Measurements from ENCODE around the gene SLC36A1. TPM values are rescaled to one million over a fixed set of nuclear protein-coding genes. Genes with fewer than 3 reads are reported as not detected.
A peak's percentile ranks its signal among the peaks of the same experiment; 100 is the strongest.
"Not testable (repeated sequence)": the region's sequence is repeated elsewhere in the genome, so short reads cannot be mapped to it uniquely, and the experiment has no call there.

Gene SLC36A1
- total RNA-seq, 1 donor from 2014 or later = 5.2 TPM

DNA sequence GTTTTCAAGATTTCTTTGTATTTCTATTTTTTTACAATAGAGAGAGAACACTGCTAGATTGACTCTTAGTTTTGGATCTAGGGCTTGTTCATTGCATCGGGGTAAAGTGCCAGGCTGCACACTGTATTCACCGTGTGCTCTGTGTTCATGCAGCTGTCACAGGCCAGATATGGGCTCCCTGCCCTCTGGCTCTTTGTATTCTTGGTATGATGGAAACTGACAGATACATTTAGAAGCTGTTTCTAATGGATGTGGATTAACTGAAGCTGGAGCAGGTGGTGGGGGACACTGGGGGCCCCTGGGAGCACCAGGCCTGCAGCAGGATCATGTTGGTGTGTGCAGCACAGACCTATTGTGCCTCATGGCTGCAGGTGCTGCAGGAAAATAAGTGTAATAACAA lies 28.0 kb downstream of the SLC36A1 start:
- intact Hi-C loops (cut with DNase I) = no loop called here
- ATAC-seq (no peak), DNase-seq (ENCODE audit: missing footprints) (no peak)

DNA sequence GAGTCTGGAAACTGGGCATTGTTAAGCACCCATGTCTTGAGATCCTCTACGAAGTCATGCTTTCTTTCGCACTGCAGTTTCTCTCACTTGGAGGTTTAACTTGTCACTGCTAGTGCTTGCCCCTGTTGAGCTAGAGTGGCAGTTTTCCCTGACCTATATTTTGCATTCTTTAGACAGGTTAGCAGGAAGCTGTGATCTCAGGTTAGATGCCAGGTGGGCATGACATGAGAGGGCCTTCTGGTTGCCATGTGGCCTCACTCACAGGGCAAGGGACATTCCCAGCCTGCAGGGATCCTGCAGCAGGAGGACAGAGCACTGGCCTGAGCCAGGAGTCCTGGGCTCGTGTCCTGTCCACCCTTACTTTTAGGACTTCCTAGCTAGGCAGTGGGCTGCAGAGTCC lies 28.6 kb downstream of the SLC36A1 start:
- intact Hi-C loops (cut with DNase I) = no loop called here
- DNase-seq (ENCODE audit: missing footprints) (no peak), ATAC-seq (no peak)

DNA sequence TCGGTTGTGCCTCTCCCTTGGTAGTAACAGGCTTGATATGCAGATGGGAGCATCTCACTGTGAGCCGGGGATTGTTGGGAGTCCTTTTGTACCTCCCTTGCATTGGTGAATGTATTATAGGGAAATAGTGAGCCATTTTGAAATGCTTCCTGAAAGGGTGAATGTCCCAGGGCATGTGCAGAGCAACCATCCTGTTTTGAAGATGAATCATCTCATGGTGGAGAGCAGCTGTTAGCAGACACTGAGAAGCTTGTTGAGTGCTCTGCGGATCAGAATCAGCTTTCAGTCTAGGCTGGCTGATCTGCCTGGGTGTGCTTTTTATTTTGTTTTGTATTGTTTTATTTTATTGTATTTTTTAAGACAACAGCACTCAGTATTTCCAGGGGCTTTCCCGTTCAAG lies 29.7 kb downstream of the SLC36A1 start:
- intact Hi-C loops (cut with DNase I) = no loop called here
- DNase-seq (ENCODE audit: missing footprints) (no peak), ATAC-seq (no peak)

DNA sequence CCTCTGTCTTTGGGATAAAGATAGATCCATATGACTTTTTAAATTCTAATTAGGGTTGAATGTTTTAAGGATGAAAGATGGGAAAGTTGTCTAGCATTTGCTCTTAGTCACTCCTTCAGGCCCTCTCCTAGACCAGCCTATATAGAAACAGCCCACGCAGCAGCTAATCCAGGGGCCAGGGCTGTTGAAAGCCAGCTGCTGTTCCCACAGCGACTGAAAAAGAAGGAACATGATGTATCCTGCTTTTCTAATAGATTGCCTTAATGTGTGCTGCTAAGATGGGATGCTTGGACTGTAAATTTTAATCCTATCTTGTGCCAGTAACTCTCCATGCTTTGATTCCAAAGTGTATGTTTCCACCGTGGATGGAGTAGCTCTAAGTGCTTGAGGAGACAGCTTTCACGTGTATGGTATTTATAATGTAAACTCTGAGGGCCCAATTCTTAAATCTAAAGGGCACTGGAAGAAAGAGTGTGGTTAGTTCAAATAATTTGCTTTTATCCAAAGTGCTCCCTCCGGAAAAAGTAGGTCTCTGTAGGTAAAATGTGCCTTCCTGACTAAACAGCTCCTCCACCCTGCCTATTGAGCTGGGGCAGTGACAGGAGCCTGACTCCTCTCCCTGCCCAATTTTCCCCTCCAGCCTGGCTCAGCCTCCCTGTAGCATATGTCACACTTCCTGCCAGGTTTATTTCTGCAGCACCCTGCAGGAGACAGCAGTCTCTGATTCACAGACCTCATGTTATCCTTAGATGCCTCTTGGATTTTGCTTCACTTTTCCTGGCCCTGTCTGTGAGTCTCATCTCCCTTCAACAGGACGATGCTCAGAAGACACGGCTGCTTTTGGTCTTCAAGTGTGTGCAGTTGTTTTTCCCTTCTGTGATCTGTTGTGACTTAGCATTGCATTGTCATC lies 33.2 kb downstream of the SLC36A1 start:
- intact Hi-C loops (cut with DNase I) = no loop called here
- no peak for DNase-seq (ENCODE audit: missing footprints)

GRCh38 chr5:151483176-151483575 lies 35.8 kb downstream of the SLC36A1 start:
- intact Hi-C loops (cut with DNase I) = no loop called here
- DNase-seq (ENCODE audit: missing footprints) (no peak), ATAC-seq (peak; percentile 52)

More for the DNA sequence above, 33.2 kb downstream of the SLC36A1 start:
- ATAC-seq = peak; percentile 67

DNA sequence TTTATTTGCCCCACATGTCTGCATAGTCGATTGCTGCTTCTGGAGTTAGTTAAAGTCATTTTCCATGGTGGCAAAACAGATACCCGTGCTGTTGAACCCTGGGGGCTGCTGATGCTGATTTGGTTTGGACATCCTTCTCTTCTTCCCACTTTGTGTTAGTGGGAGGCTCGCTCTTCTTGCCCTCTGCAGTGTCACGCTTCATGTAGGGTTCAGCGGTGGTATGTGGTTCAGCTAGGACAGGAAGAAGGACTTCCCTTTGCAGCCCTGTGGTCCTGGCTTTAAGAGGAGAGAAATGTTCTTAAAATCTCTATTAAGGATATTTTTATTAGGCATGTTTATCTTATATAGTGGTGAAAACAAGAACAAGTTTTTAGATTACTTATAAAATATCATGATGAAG lies 36.2 kb downstream of the SLC36A1 start:
- ATAC-seq = peak; percentile 56

DNA sequence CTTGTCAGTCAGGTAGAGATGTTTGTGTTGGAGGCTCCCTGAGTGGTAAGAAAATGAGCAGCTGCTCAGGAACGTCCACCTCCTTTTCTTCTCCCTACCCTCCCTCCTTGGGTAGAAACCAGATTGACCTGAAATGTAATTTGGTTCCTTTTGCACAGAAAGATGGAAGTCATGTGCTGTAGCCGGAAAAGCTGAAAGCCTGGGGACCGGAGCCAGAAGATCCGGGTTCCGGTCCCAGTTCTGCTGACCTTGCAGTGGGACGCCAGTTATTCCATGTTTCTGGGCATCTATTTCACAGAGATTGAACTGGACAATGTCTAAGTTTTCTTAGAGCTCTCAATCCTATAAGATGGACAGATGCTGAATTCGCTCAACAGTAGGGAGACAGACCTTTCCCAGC lies 40.1 kb downstream of the SLC36A1 start:
- no peak for DNase-seq (ENCODE audit: missing footprints)
- intact Hi-C loops (cut with DNase I) = no loop called here

More for the DNA sequence above, 36.2 kb downstream of the SLC36A1 start:
- DNase-seq (ENCODE audit: missing footprints) = no peak
- intact Hi-C loops (cut with DNase I) = no loop called here

DNA sequence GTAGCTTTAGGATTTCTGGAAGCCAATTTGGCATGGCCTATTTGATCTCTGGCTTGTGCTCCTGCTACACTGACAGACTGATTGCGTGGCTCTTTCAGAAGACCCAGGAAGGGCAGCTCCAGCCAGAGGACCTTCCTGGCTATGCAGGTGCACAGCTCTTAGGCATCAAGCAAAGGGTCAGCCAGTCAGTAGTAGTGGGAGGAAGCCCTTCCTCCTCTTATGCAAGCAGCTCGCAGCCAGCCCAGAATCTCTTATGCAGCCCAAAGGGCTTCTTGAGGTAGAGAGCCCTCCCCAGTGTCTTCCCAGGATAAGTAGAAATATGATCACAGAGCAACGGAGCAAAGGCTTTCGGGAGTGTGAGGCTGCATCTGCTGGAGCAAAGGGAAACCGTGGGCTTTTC lies 43.2 kb downstream of the SLC36A1 start:
- intact Hi-C loops (cut with DNase I) = no loop called here
- DNase-seq (ENCODE audit: missing footprints) = no peak
- ATAC-seq = no peak

More for the DNA sequence above, 40.1 kb downstream of the SLC36A1 start:
- ATAC-seq = no peak

GRCh38 chr5:151491062-151491461 lies 43.7 kb downstream of the SLC36A1 start:
- ATAC-seq = no peak
- intact Hi-C loops (cut with DNase I) = no loop called here

GRCh38 chr5:151492729-151493128 lies 45.3 kb downstream of the SLC36A1 start:
- intact Hi-C loops (cut with DNase I) = no loop called here
- ATAC-seq = peak; percentile 51
- no peak for DNase-seq (ENCODE audit: missing footprints)

More at GRCh38 chr5:151491062-151491461, 43.7 kb downstream of the SLC36A1 start:
- no peak for DNase-seq (ENCODE audit: missing footprints)

GRCh38 chr5:151493665-151494064 lies 46.3 kb downstream of the SLC36A1 start:
- no peak for DNase-seq (ENCODE audit: missing footprints)
- intact Hi-C loops (cut with DNase I) = no loop called here
- ATAC-seq = peak; percentile 42

- intact Hi-C loops (cut with DNase I) = no loop called here
- ATAC-seq (no peak), DNase-seq (ENCODE audit: missing footprints) (no peak)
These were observed 47.9 kb downstream of the SLC36A1 start for GRCh38 chr5:151495320-151495719.

GRCh38 chr5:151496041-151496484 lies 48.7 kb downstream of the SLC36A1 start:
- intact Hi-C loops (cut with DNase I) = no loop called here

GRCh38 chr5:151497391-151498002 lies 50.1 kb downstream of the SLC36A1 start:
- DNase-seq (ENCODE audit: missing footprints) = no peak
- intact Hi-C loops (cut with DNase I) = no loop called here
- ATAC-seq = no peak

More at GRCh38 chr5:151496041-151496484, 48.7 kb downstream of the SLC36A1 start:
- DNase-seq (ENCODE audit: missing footprints) = no peak
- ATAC-seq = no peak

DNA sequence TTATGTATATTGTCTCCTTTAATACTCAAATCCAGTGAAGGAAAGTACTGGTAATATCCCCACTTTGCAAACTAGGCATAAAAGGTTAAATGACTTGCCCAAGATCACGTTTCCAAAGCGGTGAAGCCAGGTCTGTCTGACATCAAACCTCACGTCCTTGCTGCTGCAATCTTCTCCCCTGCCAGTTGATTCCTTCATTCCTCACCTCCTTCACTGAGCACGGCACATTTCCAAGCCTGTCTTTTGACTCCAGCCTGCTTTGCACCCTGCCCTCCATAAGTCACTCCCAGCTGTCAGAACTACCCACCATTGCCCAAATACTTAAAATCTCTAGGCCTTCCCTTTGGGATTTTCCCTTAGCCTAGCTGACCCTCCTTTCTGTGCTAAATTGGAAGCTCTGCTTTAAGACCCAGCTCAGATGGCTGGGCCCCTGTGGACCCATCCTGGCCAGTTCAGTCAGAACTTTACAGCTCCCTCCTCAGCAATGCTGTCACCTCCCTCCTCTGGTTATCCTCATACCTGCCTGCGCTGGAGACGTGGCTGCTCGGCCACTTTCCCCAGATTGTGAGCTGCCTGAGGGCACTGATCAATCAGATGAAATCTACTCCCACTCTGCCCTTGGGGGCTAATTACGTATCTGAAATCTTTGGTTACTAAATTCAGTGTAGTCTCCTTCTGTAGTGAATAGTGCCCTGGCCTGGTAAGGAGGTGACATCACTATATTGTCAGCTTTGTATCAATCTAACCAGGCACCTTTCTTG lies 51.2 kb downstream of the SLC36A1 start:
- DNase-seq (ENCODE audit: missing footprints) (no peak), ATAC-seq (no peak)
- intact Hi-C loops (cut with DNase I) = no loop called here

- intact Hi-C loops (cut with DNase I) = loop anchor here (1.0 kb wide), 1 partner anchor 52 kb away; the partner anchor contains the start of gene SLC36A1
- DNase-seq (ENCODE audit: missing footprints) (no peak), ATAC-seq (no peak)
These were observed 52.2 kb downstream of the SLC36A1 start for GRCh38 chr5:151499501-151500035.

GRCh38 chr5:151504006-151504405 lies 56.6 kb downstream of the SLC36A1 start:
- intact Hi-C loops (cut with DNase I) = no loop called here
- DNase-seq (ENCODE audit: missing footprints) (no peak), ATAC-seq (no peak)

GRCh38 chr5:151508308-151508707 lies 60.9 kb downstream of the SLC36A1 start:
- intact Hi-C loops (cut with DNase I); DNase-seq (ENCODE audit: missing footprints); ATAC-seq: not testable (repeated sequence)

GRCh38 chr5:151509231-151509630 lies 61.8 kb downstream of the SLC36A1 start:
- ATAC-seq = no peak
- intact Hi-C loops (cut with DNase I) = no loop called here
- DNase-seq (ENCODE audit: missing footprints) = no peak
